ENCODE data around the gene KIAA0513. TPM values are rescaled to one million over a fixed set of nuclear protein-coding genes. Genes with fewer than 3 reads are reported as not detected.
"Not testable (repeated sequence)": the region's sequence is repeated elsewhere in the genome, so short reads cannot be mapped to it uniquely, and the experiment has no call there.

KIAA0513 gene
- total RNA-seq, 1 experiment from 2014 or later = 0.97 TPM

DNA sequence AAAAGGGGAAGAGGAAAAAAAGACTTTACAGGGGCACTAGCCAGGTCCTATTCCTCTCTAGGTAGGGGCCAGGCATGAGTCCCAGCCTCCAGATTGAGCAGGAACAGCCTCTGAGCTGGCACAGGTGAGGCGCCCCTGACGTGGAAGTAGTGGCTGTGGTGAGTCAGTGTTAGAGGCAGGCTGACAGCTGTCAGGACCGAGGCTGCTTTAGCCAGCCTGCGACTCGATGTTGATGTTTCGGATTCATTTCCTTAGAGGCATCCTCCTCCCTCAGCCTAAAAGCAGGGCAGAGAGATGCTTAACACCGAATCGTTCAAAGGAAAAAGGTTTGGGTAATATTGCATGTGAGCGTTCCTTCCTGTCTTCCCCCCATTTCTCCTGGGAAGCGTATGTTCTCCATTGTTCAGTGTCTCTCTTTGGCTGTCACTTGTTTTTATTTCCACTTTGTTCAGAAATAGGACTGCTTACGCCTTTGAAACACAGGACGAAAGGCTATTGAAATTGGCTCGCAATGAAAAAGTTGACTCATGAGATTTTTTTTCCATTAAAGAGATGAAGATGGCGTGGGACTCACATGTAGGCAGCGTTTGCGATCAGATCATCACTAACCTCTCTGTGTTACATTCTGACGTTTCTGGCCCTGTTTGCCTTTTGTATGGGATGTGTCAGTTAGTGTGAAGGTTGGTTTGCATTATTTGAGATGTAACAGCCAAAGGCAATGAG is 1.3 kb downstream of the KIAA0513 start:
- Histone ChIP-seq H3K79me2 (ENCODE audit: low read length) (no peaks in the 10 kb centered on the region), H3K4me2 (ENCODE audit: low read depth, low read length, poor library complexity, severe bottlenecking) (no peak overlapping the region), H3K4me1 (ENCODE audit: low read length) (peaks cover 18% of the 10 kb centered on the region), H3K9ac (ENCODE audit: low read length) (0 out of 2 replicates have a peak overlapping the region, but pooled peaks have one; percentile 80), H2AFZ (ENCODE audit: low read length) (no peak overlapping the region), H3K9me2 (replicated peaks; ENCODE audit: insufficient read depth, low read length) (no peaks in the 10 kb centered on the region), H3K4me3 (ENCODE audit: low read length) (no peak overlapping the region), H3K27me3 (ENCODE audit: low read length) (no peaks in the 10 kb centered on the region), H3K27ac (ENCODE audit: low read length) (no peak overlapping the region), H3K36me3 (ENCODE audit: insufficient read depth, low read length) (no peaks in the 10 kb centered on the region), H3K9me3 (ENCODE audit: low read length) (no peaks in the 10 kb centered on the region), H4K20me1 (ENCODE audit: insufficient read depth, low read depth, low read length) (no peaks in the 10 kb centered on the region)
- peak; percentile 52 for DNase-seq

DNA sequence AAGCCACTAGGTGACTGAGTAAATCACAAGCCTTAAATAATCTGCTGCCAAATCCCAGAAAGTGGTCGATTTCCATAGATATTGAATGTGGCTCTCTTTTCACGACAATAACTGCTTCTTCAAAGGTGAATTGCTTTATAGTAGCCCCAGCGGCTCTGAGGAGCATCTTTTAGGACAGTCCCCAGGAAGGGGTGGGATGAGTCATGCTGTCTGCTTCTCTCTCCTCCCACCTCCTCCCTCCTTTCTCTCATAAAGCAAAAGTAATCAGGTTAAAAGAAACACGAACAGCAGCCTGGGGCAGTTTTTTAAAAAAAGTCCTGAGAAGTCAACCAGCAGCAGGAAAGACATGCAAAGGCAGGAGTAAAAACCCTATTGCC is 1.8 kb downstream of the KIAA0513 start:
- no peaks in the 10 kb centered on the region for H4K20me1 ChIP-seq (ENCODE audit: insufficient read depth, low read depth, low read length)
- no peak overlapping the region for H3K4me3 ChIP-seq (ENCODE audit: low read length)
- no peak overlapping the region for H3K9ac ChIP-seq (ENCODE audit: low read length)
- peaks cover 18% of the 10 kb centered on the region for H3K4me1 ChIP-seq (ENCODE audit: low read length)
- H3K79me2 ChIP-seq (ENCODE audit: low read length) = no peaks in the 10 kb centered on the region
- no peaks in the 10 kb centered on the region for H3K9me3 ChIP-seq (ENCODE audit: low read length)
- no peak overlapping the region for H2AFZ ChIP-seq (ENCODE audit: low read length)
- H3K27me3 ChIP-seq (ENCODE audit: low read length) = no peaks in the 10 kb centered on the region
- H3K9me2 ChIP-seq (replicated peaks; ENCODE audit: insufficient read depth, low read length) = no peaks in the 10 kb centered on the region
- DNase-seq = no peak
- no peak overlapping the region for H3K27ac ChIP-seq (ENCODE audit: low read length)
- no peaks in the 10 kb centered on the region for H3K36me3 ChIP-seq (ENCODE audit: insufficient read depth, low read length)
- no peak overlapping the region for H3K4me2 ChIP-seq (ENCODE audit: low read depth, low read length, poor library complexity, severe bottlenecking)

DNA sequence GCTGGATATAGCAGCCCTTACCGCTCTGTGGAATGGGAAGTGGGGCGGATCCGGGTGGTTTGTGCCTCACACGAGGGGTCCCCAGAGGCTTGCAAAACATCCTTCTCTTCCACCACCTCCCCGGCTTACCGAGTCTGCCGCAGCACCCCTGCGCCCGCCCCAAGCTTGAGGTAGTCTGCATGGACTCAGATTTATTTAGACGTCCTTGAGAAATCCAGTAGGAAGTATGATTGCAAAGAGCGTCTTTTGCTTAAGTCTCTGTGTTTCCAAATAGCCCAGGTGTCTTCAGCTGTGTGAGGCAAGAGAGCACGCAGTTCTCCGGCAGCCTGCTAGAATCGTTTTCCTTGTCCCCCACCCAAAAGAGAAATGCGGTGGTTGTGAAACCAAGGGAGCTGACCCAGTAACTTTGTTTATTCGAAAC is 2.4 kb downstream of the KIAA0513 start:
- no peaks in the 10 kb centered on the region for H3K79me2 ChIP-seq (ENCODE audit: low read length)
- no peak overlapping the region for H3K4me2 ChIP-seq (ENCODE audit: low read depth, low read length, poor library complexity, severe bottlenecking)
- no peak for DNase-seq
- peaks cover 18% of the 10 kb centered on the region for H3K4me1 ChIP-seq (ENCODE audit: low read length)
- H3K27ac ChIP-seq (ENCODE audit: low read length) = no peak overlapping the region
- no peaks in the 10 kb centered on the region for H3K9me3 ChIP-seq (ENCODE audit: low read length)
- H4K20me1 ChIP-seq (ENCODE audit: insufficient read depth, low read depth, low read length) = no peaks in the 10 kb centered on the region
- H3K4me3 ChIP-seq (ENCODE audit: low read length) = no peak overlapping the region
- H3K27me3 ChIP-seq (ENCODE audit: low read length) = no peaks in the 10 kb centered on the region
- H3K9me2 ChIP-seq (replicated peaks; ENCODE audit: insufficient read depth, low read length) = no peaks in the 10 kb centered on the region
- H3K36me3 ChIP-seq (ENCODE audit: insufficient read depth, low read length) = no peaks in the 10 kb centered on the region
- no peak overlapping the region for H3K9ac ChIP-seq (ENCODE audit: low read length)
- no peak overlapping the region for H2AFZ ChIP-seq (ENCODE audit: low read length)

DNA sequence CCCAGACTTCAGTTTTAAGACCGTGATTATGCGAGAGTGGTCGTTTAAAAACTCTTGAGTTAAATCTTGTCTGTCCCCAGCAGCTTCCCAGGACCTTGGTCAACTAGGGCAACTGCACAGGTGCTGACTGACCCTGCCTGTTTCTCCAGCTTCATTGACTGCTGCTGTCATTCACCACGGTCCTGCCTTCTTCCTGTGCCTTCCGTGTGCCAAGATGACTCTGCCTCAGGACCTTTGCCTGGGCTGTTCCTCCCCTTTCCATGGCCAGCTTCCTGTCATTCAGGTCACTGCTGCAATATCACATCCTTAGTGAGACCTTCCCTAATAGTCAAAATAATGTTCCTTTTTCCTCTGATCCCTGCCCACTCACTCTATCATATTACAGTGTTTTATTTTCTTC is 3.9 kb downstream of the KIAA0513 start:
- Histone ChIP-seq H3K4me3 (ENCODE audit: low read length) (no peak overlapping the region), H3K36me3 (ENCODE audit: insufficient read depth, low read length) (no peaks in the 10 kb centered on the region), H3K9me2 (replicated peaks; ENCODE audit: insufficient read depth, low read length) (no peaks in the 10 kb centered on the region), H3K9ac (ENCODE audit: low read length) (no peak overlapping the region), H3K9me3 (ENCODE audit: low read length) (no peaks in the 10 kb centered on the region), H3K4me2 (ENCODE audit: low read depth, low read length, poor library complexity, severe bottlenecking) (no peak overlapping the region), H2AFZ (ENCODE audit: low read length) (no peak overlapping the region), H3K27ac (ENCODE audit: low read length) (no peak overlapping the region), H3K4me1 (ENCODE audit: low read length) (peaks cover 18% of the 10 kb centered on the region), H3K79me2 (ENCODE audit: low read length) (no peaks in the 10 kb centered on the region), H3K27me3 (ENCODE audit: low read length) (no peaks in the 10 kb centered on the region), H4K20me1 (ENCODE audit: insufficient read depth, low read depth, low read length) (no peaks in the 10 kb centered on the region)
- no peak for DNase-seq

DNA sequence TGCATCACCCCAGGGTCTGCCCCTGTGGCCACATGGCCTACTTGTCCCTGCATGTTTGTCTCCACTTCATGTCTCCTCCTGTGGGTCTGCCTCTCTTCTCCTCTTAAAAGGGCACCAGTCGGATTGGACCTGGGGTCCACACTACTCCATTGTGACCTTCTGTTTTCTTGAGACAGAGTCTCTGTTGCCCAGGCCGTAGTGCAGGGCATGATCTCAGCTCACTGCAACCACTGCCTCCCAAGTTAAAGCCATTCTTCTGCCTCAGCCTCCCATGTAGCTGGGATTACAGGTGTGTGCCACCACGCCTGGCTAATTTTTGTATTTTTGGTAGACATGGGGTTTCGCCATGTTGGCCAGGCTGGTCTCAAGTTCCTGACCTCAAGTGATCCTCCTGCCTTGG is 4.6 kb downstream of the KIAA0513 start:
- H3K4me3 ChIP-seq (ENCODE audit: low read length); H3K9me2 ChIP-seq (replicated peaks; ENCODE audit: insufficient read depth, low read length); H3K36me3 ChIP-seq (ENCODE audit: insufficient read depth, low read length); H2AFZ ChIP-seq (ENCODE audit: low read length); H3K9ac ChIP-seq (ENCODE audit: low read length); H3K27ac ChIP-seq (ENCODE audit: low read length); H3K79me2 ChIP-seq (ENCODE audit: low read length); DNase-seq; H4K20me1 ChIP-seq (ENCODE audit: insufficient read depth, low read depth, low read length); H3K4me2 ChIP-seq (ENCODE audit: low read depth, low read length, poor library complexity, severe bottlenecking); H3K9me3 ChIP-seq (ENCODE audit: low read length); H3K27me3 ChIP-seq (ENCODE audit: low read length): not testable (repeated sequence)
- peaks cover 12% of the 10 kb centered on the region for H3K4me1 ChIP-seq (ENCODE audit: low read length)

DNA sequence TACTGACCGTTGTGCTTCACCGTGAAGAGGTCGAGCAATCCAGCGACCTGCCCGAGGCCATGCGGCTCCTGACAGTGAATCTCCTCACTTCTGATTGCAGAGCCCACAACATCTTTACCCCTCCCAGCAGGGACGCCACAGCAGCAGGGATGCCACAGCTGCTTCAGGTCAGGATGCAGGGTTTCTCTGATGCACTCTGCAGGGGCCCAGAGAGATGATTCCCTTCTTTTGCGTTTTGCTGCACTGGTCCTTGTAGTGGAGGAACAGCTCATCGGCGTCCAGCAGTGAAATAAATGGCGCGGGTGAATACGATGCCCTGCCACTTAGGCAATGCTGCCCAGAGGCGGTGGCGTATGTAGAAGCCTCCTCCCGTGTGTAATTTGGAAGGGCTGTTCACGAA is 5.6 kb downstream of the KIAA0513 start:
- Histone ChIP-seq H3K36me3 (ENCODE audit: insufficient read depth, low read length) (no peaks in the 10 kb centered on the region), H4K20me1 (ENCODE audit: insufficient read depth, low read depth, low read length) (no peaks in the 10 kb centered on the region), H3K27me3 (ENCODE audit: low read length) (no peaks in the 10 kb centered on the region), H3K79me2 (ENCODE audit: low read length) (no peaks in the 10 kb centered on the region), H3K27ac (ENCODE audit: low read length) (no peak overlapping the region), H3K9ac (ENCODE audit: low read length) (no peak overlapping the region), H3K4me2 (ENCODE audit: low read depth, low read length, poor library complexity, severe bottlenecking) (no peak overlapping the region), H3K4me1 (ENCODE audit: low read length) (peaks cover 5% of the 10 kb centered on the region), H3K9me2 (replicated peaks; ENCODE audit: insufficient read depth, low read length) (no peaks in the 10 kb centered on the region), H3K4me3 (ENCODE audit: low read length) (no peak overlapping the region), H3K9me3 (ENCODE audit: low read length) (no peaks in the 10 kb centered on the region), H2AFZ (ENCODE audit: low read length) (no peak overlapping the region)
- no peak for DNase-seq

DNA sequence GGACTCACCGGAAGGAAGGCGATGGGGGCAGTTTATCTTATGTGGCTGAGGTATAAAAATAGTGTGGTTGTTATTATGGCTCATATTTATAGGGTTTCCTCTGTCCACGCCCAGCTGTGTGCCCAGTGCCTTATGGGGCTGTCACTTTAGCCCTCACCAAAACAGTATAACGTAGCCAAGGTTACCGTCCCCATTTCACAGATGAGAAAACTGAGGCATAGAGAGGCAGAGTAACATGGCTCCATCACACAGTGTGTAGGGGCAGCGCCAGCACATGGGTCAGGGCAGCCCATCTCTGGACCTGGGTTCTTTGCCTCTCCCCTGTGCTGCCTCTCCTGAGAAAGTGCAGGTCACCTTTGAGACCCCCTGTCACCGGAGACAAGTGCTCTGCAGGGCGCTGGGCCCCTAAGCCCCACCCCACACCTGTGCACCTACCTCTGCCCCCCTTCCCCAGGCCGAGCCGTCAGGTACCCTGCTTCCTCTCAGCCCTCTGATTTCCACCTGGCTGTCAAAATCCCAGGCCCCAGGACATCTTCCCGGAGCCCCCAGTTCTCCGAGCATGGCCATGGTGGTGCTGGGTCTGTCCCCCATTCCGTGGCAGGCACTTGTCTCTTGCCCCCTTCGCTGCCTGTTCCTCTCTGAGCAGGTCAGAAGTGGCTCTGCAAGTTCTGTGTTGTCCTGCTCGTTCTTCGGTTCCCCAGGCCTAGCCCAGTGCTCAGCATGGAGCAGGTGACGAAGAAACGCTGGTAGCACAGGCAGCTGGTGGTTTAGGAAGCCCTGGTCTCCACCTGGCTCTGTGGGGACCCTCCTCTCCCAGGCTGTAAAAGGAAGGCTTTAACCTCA is 7.2 kb downstream of the KIAA0513 start:
- Histone ChIP-seq H3K9me2 (replicated peaks; ENCODE audit: insufficient read depth, low read length) (no peaks in the 10 kb centered on the region), H3K4me2 (ENCODE audit: low read depth, low read length, poor library complexity, severe bottlenecking) (no peak overlapping the region), H3K4me3 (ENCODE audit: low read length) (no peak overlapping the region), H3K4me1 (ENCODE audit: low read length) (no peaks in the 10 kb centered on the region), H4K20me1 (ENCODE audit: insufficient read depth, low read depth, low read length) (no peaks in the 10 kb centered on the region), H3K79me2 (ENCODE audit: low read length) (no peaks in the 10 kb centered on the region), H3K9me3 (ENCODE audit: low read length) (no peaks in the 10 kb centered on the region), H3K27ac (ENCODE audit: low read length) (no peak overlapping the region), H2AFZ (ENCODE audit: low read length) (no peak overlapping the region), H3K9ac (ENCODE audit: low read length) (no peak overlapping the region), H3K36me3 (ENCODE audit: insufficient read depth, low read length) (no peaks in the 10 kb centered on the region), H3K27me3 (ENCODE audit: low read length) (no peaks in the 10 kb centered on the region)
- no peak for DNase-seq

DNA sequence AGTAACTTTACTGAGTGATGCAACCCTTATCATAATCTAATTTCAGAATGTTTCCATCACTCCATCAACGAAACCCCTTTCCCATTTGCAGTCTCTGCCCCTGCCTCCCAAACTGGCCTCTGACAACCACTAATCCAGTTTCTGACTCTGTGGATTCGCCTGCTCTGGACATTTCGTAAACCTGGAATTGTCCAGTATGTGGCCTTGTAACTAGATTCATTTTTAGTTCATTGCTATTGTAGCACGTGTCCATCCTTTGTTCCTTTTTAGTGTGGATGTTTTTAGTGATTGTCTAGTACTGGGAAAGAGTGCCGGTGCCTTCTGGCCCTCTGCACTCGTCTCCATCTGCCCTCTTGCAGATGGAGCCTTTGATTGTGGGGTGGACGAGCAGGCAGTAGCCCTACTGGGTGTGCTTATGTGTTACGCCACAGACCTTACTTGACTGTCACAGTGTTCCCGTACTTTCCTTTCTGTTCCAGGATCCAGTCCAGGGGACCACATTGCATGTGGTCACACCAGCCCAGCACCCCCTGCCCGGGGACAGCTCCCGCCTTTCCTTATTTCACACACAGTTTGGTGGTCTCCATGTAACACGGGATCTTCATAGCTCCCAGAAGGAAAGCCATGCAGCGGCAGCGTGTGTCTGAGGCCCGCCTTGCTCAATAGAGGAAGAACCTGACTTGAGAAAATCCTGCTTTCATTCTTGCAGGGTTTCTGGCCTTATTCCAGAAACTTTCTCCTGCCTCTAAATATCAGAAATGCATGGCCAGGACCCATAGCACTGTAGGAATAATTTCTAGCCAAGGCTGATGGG is 8.8 kb downstream of the KIAA0513 start:
- no peaks in the 10 kb centered on the region for H3K27me3 ChIP-seq (ENCODE audit: low read length)

More for the DNA sequence above, 8.8 kb downstream of the KIAA0513 start:
- Histone ChIP-seq H2AFZ (ENCODE audit: low read length) (no peak overlapping the region), H3K9me3 (ENCODE audit: low read length) (no peaks in the 10 kb centered on the region), H3K9me2 (replicated peaks; ENCODE audit: insufficient read depth, low read length) (no peaks in the 10 kb centered on the region), H3K4me3 (ENCODE audit: low read length) (no peak overlapping the region), H4K20me1 (ENCODE audit: insufficient read depth, low read depth, low read length) (no peaks in the 10 kb centered on the region), H3K27ac (ENCODE audit: low read length) (no peak overlapping the region), H3K9ac (ENCODE audit: low read length) (no peak overlapping the region), H3K36me3 (ENCODE audit: insufficient read depth, low read length) (no peaks in the 10 kb centered on the region), H3K79me2 (ENCODE audit: low read length) (no peaks in the 10 kb centered on the region), H3K4me1 (ENCODE audit: low read length) (no peaks in the 10 kb centered on the region), H3K4me2 (ENCODE audit: low read depth, low read length, poor library complexity, severe bottlenecking) (no peak overlapping the region)
- DNase-seq = no peak
